ENCODE measurements around the gene UMAD1. TPM values are rescaled to one million over a fixed set of nuclear protein-coding genes. Genes with fewer than 3 reads are reported as not detected.
A peak's percentile ranks its signal among the peaks of the same experiment; 100 is the strongest.

Gene UMAD1
- total RNA-seq, 1 donor from 2014 or later, result 9.3 TPM

- no peaks in the 10 kb centered on the region for H3K36me3 ChIP-seq (ENCODE audit: insufficient read depth, low read length)
- Mint-ChIP-seq H3K9me3 (ENCODE audit: unreplicated experiment) (no peaks in the 10 kb centered on the region), H3K27me3 (ENCODE audit: low read depth, unreplicated experiment) (no peaks in the 10 kb centered on the region), H3K4me3 (ENCODE audit: unreplicated experiment) (no peak overlapping the region), H3K36me3 (ENCODE audit: low read depth, unreplicated experiment) (peaks cover 10% of the 10 kb centered on the region), H3K4me1 (ENCODE audit: low read depth, unreplicated experiment) (peaks cover 14% of the 10 kb centered on the region), H3K27ac (ENCODE audit: unreplicated experiment) (peak overlapping the region; percentile 38)
- H3K4me2 ChIP-seq (ENCODE audit: low read length), result no peak overlapping the region
- H3K27ac ChIP-seq (ENCODE audit: low read depth, low read length), result no peak overlapping the region
- no peak for TF ChIP-seq EZH2 (IDR thresholded peaks at IDR 0.05; ENCODE audit: insufficient read depth, low read length)
- no peak for TF ChIP-seq CTCF (IDR thresholded peaks at IDR 0.05; ENCODE audit: insufficient read depth, low read depth, low read length)
- peak; percentile 55 for DNase-seq (ENCODE audit: low read depth)
- H3K9ac ChIP-seq (ENCODE audit: low read length), result no peak overlapping the region
- no peaks in the 10 kb centered on the region for H3K79me2 ChIP-seq (ENCODE audit: insufficient read depth, low read length)
- no peaks in the 10 kb centered on the region for H4K20me1 ChIP-seq (ENCODE audit: insufficient read depth, low read length)
- FAIRE-seq, result peak; percentile 41
- H3K9me3 ChIP-seq (ENCODE audit: insufficient read depth, low read depth, low read length), result no peaks in the 10 kb centered on the region
- H3K4me1 ChIP-seq (ENCODE audit: insufficient read depth, low read length), result peaks cover 4% of the 10 kb centered on the region
- peak overlapping the region; percentile 3 for H2AFZ ChIP-seq (ENCODE audit: low read depth, low read length)
- H3K4me3 ChIP-seq (ENCODE audit: insufficient read depth, low read depth, low read length), result no peak overlapping the region
- H3K27me3 ChIP-seq (ENCODE audit: insufficient read depth, low read length), result no peaks in the 10 kb centered on the region
These were observed 155.1 kb downstream of the UMAD1 start for GRCh38 chr7:7795630-7796121.

- Mint-ChIP-seq H3K27ac (ENCODE audit: unreplicated experiment) (no peak overlapping the region), H3K9me3 (ENCODE audit: unreplicated experiment) (no peaks in the 10 kb centered on the region), H3K4me1 (ENCODE audit: low read depth, unreplicated experiment) (peaks cover 9% of the 10 kb centered on the region), H3K4me3 (ENCODE audit: unreplicated experiment) (no peak overlapping the region), H3K27me3 (ENCODE audit: low read depth, unreplicated experiment) (no peaks in the 10 kb centered on the region), H3K36me3 (ENCODE audit: low read depth, unreplicated experiment) (peaks cover 8% of the 10 kb centered on the region)
- H3K4me1 ChIP-seq (ENCODE audit: insufficient read depth, low read length), result peaks cover 4% of the 10 kb centered on the region
- H3K9ac ChIP-seq (ENCODE audit: low read length), result no peak overlapping the region
- no peaks in the 10 kb centered on the region for H3K79me2 ChIP-seq (ENCODE audit: insufficient read depth, low read length)
- no peak overlapping the region for H2AFZ ChIP-seq (ENCODE audit: low read depth, low read length)
- H3K36me3 ChIP-seq (ENCODE audit: insufficient read depth, low read length), result no peaks in the 10 kb centered on the region
- no peaks in the 10 kb centered on the region for H3K9me3 ChIP-seq (ENCODE audit: insufficient read depth, low read depth, low read length)
- no peaks in the 10 kb centered on the region for H4K20me1 ChIP-seq (ENCODE audit: insufficient read depth, low read length)
- H3K4me2 ChIP-seq (ENCODE audit: low read length), result no peak overlapping the region
- DNase-seq (ENCODE audit: low read depth) (no peak), FAIRE-seq (no peak)
- TF ChIP-seq EZH2 (IDR thresholded peaks at IDR 0.05; ENCODE audit: insufficient read depth, low read length), result no peak
- TF ChIP-seq CTCF (IDR thresholded peaks at IDR 0.05; ENCODE audit: insufficient read depth, low read depth, low read length), result no peak
- no peak overlapping the region for H3K4me3 ChIP-seq (ENCODE audit: insufficient read depth, low read depth, low read length)
- H3K27me3 ChIP-seq (ENCODE audit: insufficient read depth, low read length), result no peaks in the 10 kb centered on the region
- H3K27ac ChIP-seq (ENCODE audit: low read depth, low read length), result no peak overlapping the region
These were observed 158.0 kb downstream of the UMAD1 start for GRCh38 chr7:7798510-7798909.

GRCh38 chr7:7799138-7799537, 158.6 kb downstream of the UMAD1 start:
- Histone ChIP-seq H3K4me3 (ENCODE audit: insufficient read depth, low read depth, low read length) (no peak overlapping the region), H2AFZ (ENCODE audit: low read depth, low read length) (no peak overlapping the region), H3K36me3 (ENCODE audit: insufficient read depth, low read length) (no peaks in the 10 kb centered on the region), H3K9ac (ENCODE audit: low read length) (no peak overlapping the region), H3K4me2 (ENCODE audit: low read length) (no peak overlapping the region), H3K79me2 (ENCODE audit: insufficient read depth, low read length) (no peaks in the 10 kb centered on the region), H3K9me3 (ENCODE audit: insufficient read depth, low read depth, low read length) (no peaks in the 10 kb centered on the region), H3K27me3 (ENCODE audit: insufficient read depth, low read length) (no peaks in the 10 kb centered on the region), H4K20me1 (ENCODE audit: insufficient read depth, low read length) (no peaks in the 10 kb centered on the region), H3K27ac (ENCODE audit: low read depth, low read length) (no peak overlapping the region), H3K4me1 (ENCODE audit: insufficient read depth, low read length) (peaks cover 4% of the 10 kb centered on the region)
- TF ChIP-seq EZH2 (IDR thresholded peaks at IDR 0.05; ENCODE audit: insufficient read depth, low read length), result no peak
- DNase-seq (ENCODE audit: low read depth), result no peak
- no peaks in the 10 kb centered on the region for H3K27me3 Mint-ChIP-seq (ENCODE audit: low read depth, unreplicated experiment)
- H3K4me1 Mint-ChIP-seq (ENCODE audit: low read depth, unreplicated experiment), result peaks cover 9% of the 10 kb centered on the region
- no peak overlapping the region for H3K27ac Mint-ChIP-seq (ENCODE audit: unreplicated experiment)
- no peak for FAIRE-seq
- H3K4me3 Mint-ChIP-seq (ENCODE audit: unreplicated experiment), result no peak overlapping the region
- no peaks in the 10 kb centered on the region for H3K9me3 Mint-ChIP-seq (ENCODE audit: unreplicated experiment)
- H3K36me3 Mint-ChIP-seq (ENCODE audit: low read depth, unreplicated experiment), result peaks cover 8% of the 10 kb centered on the region
